ENCODE results near the gene DOK1. TPM values are rescaled to one million over a fixed set of nuclear protein-coding genes. Genes with fewer than 3 reads are reported as not detected.

DOK1 gene
- total and polyA plus RNA-seq, 4 donors: 17.7 to 37.3 (median 26.6) TPM

DNA sequence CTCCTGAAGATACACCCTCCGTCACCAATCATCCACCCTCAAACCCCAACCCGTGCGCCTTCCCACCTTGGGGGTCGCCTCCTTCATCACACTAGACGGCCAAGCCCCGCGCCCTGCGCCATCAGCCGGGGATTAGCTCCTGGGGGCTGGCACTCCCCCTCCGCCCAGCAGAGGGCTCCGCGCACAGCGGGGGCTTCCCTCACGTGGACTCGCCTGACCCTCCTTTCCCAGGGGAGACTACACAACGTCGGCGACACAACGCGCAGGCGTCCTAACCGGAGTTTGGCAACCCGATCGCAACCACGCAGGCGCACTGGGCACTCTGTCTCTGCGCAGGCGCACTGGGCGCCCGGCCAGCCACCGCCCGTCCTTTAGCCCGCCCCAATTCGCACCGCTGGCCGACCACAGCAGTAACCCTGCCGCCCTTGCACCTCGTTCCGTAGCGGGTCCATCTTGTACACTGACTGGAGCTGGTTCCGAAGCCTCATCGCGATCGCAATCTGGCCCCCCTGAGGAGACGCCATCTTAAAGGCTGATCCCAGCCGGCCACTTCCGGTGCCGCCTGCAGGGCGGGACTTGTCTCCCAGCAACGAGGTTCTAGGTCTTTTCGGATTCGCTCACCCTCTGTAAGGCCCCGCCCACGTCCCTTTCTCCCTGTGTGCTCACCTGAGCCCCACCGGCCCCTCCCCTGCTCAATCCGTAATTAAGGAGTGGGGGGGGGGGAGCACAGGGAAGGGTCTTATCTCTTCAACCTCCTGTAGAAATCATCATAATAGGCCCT, 47.2 kb upstream of the DOK1 start, which contains the start of gene PCGF1:
PCGF1 (minus strand) TSS at position 551 of the 781 bp plus-strand sequence; CDS start at position 524, 27 bp downstream.
- Histone ChIP-seq H3K4me3 (peak within 1 kb of the TSS; percentile 74), H3K4me1 (ENCODE audit: control insufficient read depth in 5 of 5, insufficient read depth in 5 of 5, low read length in 5 of 5) (peaks cover 6 to 29% (median 14%) of the 10 kb centered on the region in 5 donors), H3K27ac (ENCODE audit: low read depth in 1 of 2, low read length in 1 of 2) (peak within 1 kb of the TSS; percentile 93 to 98), H3K27me3 (ENCODE audit: control insufficient read depth in 3 of 3, insufficient read depth in 3 of 3, low read length in 2 of 3) (peaks cover 0 to 63% (median 61%) of the 10 kb centered on the region in 3 donors), H3K9ac (ENCODE audit: insufficient read depth in 1 of 2, low read length in 2 of 2) (peak within 1 kb of the TSS; percentile 8 to 93), H3K36me3 (ENCODE audit: control insufficient read depth in 4 of 4, insufficient read depth in 4 of 4, low read length in 4 of 4) (peaks cover 0 to 14% (median 8%) of the 10 kb centered on the region in 4 donors), H3K9me3 (ENCODE audit: control insufficient read depth in 4 of 4, insufficient read depth in 3 of 4, low read length in 3 of 4) (no peaks in the 10 kb centered on the region)
- ATAC-seq (ENCODE audit: insufficient read depth, low FRiP score) (peak; percentile 90), DNase-seq (peak; percentile 98 to 99 (median 99))
- WGBS, 2 donors: 1% methylated on average over 55 to 56 of the region's 56 CpGs
- TF ChIP-seq, protein P1, sequence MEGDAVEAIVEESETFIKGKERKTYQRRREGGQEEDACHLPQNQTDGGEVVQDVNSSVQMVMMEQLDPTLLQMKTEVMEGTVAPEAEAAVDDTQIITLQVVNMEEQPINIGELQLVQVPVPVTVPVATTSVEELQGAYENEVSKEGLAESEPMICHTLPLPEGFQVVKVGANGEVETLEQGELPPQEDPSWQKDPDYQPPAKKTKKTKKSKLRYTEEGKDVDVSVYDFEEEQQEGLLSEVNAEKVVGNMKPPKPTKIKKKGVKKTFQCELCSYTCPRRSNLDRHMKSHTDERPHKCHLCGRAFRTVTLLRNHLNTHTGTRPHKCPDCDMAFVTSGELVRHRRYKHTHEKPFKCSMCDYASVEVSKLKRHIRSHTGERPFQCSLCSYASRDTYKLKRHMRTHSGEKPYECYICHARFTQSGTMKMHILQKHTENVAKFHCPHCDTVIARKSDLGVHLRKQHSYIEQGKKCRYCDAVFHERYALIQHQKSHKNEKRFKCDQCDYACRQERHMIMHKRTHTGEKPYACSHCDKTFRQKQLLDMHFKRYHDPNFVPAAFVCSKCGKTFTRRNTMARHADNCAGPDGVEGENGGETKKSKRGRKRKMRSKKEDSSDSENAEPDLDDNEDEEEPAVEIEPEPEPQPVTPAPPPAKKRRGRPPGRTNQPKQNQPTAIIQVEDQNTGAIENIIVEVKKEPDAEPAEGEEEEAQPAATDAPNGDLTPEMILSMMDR (IDR thresholded peaks at IDR 0.05; ENCODE audit: control extremely low read depth, extremely low read depth): peak; percentile 1

DNA sequence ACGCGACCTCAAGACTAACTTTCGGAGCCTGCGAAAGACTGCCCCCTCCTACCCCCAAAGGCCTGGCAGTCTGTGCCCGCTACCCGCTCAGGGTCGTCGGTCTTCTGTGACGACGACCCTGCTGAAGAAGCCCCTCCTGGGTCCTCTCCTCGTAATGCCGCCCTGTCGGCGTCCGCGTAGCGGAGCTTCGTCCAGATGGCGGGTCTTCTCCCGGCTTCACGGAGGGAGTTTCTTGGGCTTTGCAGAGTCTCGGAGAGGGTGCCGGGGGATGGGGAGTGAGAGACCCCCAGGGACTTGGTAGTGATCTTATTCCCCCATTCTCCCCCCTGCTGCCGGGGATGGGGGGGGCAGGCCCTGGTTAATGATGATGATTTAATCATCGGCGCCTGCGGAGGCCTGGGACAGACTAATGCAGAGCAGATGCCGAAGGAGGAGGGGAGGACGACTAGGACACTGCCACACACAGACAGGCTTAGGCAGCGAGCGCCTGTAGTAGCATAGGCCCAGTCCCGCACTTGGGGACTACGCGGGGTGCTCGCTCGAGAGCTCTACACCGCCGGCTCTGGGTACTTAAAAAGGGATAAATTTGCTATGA, 46.5 kb upstream of the DOK1 start:
- peaks cover 0 to 63% (median 62%) of the 10 kb centered on the region in 3 donors for H3K27me3 ChIP-seq (ENCODE audit: control insufficient read depth in 3 of 3, insufficient read depth in 3 of 3, low read length in 2 of 3)
- TF ChIP-seq, protein P1 (IDR thresholded peaks at IDR 0.05; ENCODE audit: control extremely low read depth, extremely low read depth): no peak
- H3K27ac ChIP-seq (ENCODE audit: low read depth in 1 of 2, low read length in 1 of 2): peak overlapping the region; percentile 51 to 98
- peak overlapping the region; percentile 8 to 93 for H3K9ac ChIP-seq (ENCODE audit: insufficient read depth in 1 of 2, low read length in 2 of 2)
- H3K4me1 ChIP-seq (ENCODE audit: control insufficient read depth in 5 of 5, insufficient read depth in 5 of 5, low read length in 5 of 5): peaks cover 6 to 22% (median 9%) of the 10 kb centered on the region in 5 donors
- DNase-seq (peak in 2 of 3 donors; percentile 37 to 44), ATAC-seq (ENCODE audit: insufficient read depth, low FRiP score) (no peak)
- peak overlapping the region; percentile 47 for H3K4me3 ChIP-seq
- 14 to 15% methylated on average over 38 of the region's 38 CpGs for WGBS, 2 donors
- H3K36me3 ChIP-seq (ENCODE audit: control insufficient read depth in 4 of 4, insufficient read depth in 4 of 4, low read length in 4 of 4): peaks cover 0 to 14% (median 8%) of the 10 kb centered on the region in 4 donors
- H3K9me3 ChIP-seq (ENCODE audit: control insufficient read depth in 4 of 4, insufficient read depth in 3 of 4, low read length in 3 of 4): no peaks in the 10 kb centered on the region

DNA sequence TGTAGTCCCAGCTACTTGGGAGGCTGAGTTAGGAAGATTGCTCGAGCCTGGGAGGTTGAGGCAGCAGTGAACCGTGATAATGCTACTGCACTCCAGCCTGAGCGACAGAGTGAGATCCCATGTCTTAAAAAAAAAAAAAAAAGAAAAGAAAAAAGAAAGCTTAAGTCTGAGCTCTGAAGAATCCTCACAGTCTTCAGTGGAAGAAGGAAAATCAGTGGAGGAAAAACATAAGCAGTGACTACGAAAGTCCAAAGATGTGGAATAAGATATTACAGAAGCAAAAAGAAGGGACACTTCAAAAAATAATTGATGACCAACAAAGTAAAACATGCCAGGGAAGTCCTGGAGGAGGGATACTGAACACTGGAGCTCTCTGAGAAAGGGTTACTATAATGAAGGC, 44.2 kb upstream of the DOK1 start:
- Histone ChIP-seq H3K27ac (ENCODE audit: low read depth in 1 of 2, low read length in 1 of 2) (no peak overlapping the region), H3K4me1 (ENCODE audit: control insufficient read depth in 5 of 5, insufficient read depth in 5 of 5, low read length in 5 of 5) (peaks cover 3 to 20% (median 8%) of the 10 kb centered on the region in 5 donors), H3K9me3 (ENCODE audit: control insufficient read depth in 4 of 4, insufficient read depth in 3 of 4, low read length in 3 of 4) (peaks cover 0 to 8% (median 0%) of the 10 kb centered on the region in 4 donors), H3K4me3 (no peak overlapping the region), H3K9ac (ENCODE audit: insufficient read depth in 1 of 2, low read length in 2 of 2) (no peak overlapping the region), H3K27me3 (ENCODE audit: control insufficient read depth in 3 of 3, insufficient read depth in 3 of 3, low read length in 2 of 3) (peaks cover 6 to 67% (median 57%) of the 10 kb centered on the region in 3 donors), H3K36me3 (ENCODE audit: control insufficient read depth in 4 of 4, insufficient read depth in 4 of 4, low read length in 4 of 4) (peaks cover 0 to 10% (median 6%) of the 10 kb centered on the region in 4 donors)
- no peak for ATAC-seq (ENCODE audit: insufficient read depth, low FRiP score)
- TF ChIP-seq, protein P1 (IDR thresholded peaks at IDR 0.05; ENCODE audit: control extremely low read depth, extremely low read depth): no peak
- 85 to 89% methylated on average over 4 of the region's 4 CpGs for WGBS, 2 donors
- DNase-seq: no peak

Measured in lung (tissue), 12 donors.